GM19397 (cell line): ENCODE results near the gene EFCAB6.

ENCODE experiments used
- ATAC-seq: cut with Tn5 transposase; IDR thresholded peaks from one replicate; pipeline ENCODE4 v1.9.1; 2021; ENCODE audit warnings: mild to moderate bottlenecking, moderate library complexity; ENCODE audit not compliant: unreplicated experiment

EFCAB6 gene

DNA sequence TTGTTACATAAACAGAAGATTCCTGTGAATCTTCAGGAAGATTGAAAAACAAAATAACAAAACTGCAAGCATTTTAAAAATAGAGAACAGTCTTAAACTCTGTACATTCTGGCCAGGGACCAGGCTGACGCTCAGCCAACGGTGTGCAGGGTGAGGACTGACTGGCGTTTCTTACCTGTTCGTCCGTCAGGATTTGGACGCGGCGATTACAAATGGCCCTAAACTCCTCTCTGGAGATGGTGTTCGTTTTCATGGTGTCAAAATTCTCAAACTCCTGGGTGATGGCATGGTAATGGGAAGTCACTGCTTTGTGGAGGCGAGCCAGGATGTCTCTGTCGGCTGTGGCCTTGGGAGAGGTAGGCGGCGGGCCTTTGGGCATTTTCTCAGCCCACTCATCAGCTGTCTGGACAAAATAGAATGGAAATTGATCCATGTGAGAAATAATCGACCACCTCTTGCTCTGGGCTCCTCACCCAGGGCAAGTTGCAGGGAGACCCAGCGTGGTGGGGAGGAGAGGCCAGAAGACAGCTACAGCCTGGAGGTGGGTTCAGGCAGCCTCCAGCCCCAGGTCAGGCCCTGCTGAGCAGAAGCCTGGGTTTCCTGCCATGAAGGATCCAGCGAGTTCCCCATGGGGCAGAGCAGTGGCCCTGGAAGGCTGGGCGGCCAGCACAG is 257.3 kb downstream of the EFCAB6 start:
- no peak for ATAC-seq

DNA sequence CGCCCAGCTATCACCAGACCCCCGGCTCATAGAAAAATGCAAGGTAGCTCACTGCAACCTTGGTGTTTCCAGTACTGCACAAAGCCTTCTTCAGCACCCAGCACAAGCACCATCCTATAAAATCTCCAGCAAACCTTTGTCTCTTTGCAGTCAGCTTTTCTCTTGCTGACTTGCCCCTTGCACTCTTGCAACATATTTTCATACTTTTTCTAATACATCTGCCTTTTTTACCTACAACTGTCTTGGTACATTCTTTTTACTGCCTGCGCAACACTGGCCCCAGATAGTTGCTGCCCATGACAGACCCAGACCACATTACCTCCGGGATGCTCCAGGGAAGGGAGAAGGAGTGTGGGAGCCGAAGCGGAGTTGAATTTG is 257.9 kb downstream of the EFCAB6 start:
- no peak for ATAC-seq

DNA sequence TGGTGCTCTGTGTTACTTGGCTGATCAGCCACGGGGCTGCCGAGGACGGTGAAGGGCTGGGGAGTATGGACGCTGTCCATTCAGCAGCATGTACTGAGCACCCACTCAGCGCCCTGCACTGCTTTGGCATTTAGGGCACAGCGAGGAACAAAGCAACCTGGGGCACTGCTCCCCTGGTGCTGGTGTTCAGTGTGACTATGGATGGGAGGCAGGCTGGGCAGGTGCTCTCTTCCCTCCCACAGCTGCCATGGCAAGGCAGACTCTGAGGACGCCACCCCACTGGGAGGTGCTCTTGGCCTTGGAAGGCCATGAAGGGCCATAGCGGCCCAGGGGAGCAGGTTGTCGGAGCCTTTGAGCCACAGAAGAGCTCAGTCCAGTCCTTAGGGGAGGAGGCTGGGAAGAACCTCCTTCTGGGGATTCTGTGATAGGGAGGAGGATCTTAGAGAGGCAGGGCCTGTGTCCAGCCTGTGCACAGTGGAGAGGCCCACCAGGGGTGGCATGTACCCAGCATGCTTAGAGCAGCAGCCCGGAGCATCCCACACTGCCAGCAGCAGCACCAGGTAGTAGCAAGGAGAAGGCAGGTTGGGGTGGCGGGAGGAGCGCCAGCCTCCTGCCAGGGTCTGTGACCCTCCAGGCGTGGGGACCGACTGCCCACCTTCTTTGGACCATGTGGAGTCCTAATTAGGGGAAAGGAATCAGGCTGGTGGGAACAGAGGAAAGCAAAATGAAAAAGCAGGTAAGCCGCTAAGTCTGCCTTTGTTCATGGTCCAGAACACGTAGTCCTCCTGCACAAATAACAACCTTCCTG is 258.4 kb downstream of the EFCAB6 start:
- ATAC-seq: no peak

DNA sequence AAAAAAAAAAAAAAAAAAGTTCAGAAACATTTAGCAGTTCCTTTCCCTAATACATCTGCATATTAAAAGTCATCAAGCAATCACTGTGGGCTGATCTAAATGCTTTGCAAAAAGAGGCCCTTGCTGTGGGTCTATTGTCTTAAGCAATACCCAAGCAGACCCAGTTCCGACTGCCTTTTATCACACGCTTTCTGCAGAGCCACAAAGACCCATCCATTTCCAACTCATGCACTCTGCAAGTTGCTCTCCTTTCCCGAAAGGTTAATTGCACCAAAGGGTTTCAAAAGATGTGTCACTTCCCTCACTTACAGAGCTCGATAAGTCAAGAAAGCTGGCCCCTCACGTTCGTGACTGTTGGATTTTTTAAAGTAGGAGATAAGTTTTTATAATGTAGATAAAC is 261.4 kb downstream of the EFCAB6 start:
- ATAC-seq: no peak

DNA sequence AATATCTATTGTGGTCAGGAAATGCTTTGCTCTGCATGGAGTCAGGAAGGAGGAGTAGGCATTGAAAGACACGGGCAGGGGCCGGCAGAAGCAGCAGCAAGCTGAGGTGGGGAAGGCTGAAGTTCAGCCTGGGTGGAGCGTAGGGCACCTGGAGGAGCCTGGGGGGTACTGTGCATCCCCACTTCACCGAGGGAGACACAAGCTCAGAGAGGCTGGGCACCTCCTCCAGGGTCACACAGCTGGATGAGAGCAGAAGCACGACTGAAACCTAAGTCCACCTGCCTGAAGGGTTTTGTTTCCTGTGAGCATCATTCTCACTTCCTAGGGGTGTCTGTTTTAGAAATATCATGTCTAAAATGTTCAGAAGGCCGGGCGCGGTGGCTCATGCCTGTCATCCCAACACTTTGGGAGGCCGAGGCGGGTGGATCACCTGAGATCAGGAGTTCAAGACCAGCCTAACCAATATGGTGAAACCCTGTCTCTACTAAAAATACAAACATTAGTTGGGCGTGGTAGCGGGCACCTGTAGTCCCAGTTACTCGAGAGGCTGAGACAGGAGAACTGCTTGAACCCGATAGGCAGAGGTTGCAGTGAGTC is 262.0 kb downstream of the EFCAB6 start:
- ATAC-seq: no peak

DNA sequence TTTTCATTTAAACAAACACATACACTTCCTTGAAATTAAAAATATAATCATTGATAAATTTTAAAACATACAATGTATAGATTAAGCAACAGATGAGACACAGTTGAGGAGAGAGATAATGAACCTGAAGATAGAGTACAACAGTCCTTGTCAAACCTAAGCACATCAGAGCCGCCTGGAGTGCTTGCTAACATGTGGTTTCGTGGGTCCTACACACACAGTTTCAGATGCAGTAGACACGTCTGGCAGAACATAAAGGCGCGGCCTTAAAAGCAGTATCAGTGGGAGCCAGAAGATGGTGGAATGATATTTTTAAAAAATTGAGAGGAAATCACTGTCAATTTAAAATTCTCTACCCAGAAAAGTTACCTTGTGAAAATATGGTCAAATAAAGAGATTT is 265.9 kb downstream of the EFCAB6 start:
- no peak for ATAC-seq

DNA sequence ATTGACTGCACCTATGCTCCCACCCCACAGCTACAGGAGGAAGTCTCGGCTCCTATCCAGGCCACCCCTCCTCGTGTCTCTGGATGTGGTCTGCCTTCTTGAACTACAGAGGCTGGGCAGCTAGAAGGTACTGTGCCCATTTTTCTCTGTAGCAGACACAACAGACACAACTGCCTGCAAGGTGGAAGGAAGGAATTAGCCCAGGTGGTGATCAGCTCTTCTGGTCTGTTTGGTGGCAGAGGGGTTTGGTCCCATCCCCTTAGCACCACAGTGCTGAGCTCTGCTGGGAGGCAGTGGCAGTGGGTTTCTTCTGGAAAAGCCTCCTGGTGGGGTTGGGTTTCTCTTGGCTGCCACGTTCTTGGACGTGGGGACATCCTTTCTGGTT is 267.8 kb downstream of the EFCAB6 start:
- ATAC-seq: no peak

DNA sequence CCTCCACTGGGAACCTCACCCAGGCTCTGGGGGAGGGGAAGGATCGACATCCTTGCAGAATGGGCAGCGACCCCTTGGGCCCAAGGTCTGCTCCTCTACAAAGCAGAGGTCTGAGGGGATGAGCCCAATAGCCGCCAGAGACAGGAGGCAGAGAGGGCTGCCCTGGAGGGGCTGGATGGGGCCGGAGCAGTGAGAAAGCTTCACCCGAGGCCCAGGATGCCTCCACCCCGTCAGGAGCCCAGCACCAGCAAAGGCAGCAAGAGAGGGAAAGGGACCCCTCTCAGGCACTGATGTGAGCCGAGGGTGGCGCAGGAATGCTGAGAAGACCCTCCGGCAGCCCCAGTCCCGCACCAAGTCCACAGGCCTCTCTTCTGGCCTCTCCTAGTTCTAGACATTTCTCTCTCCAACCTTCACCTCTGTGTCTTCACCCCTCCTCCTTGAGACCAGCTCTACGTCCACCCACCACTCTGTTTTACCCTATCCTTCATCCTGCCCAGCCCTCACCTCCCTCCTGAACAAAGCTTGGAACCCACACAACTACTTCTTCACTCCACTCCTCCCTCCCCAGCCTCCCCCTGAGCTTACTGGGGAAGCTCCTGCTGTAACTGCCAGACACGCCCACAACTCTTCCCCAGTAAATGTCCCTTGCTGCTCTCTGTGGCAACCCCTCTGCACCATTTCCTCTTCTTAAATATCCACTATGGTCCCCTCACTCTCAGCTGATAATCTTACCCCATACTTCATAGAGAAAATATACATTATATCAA is 268.4 kb downstream of the EFCAB6 start:
- no peak for ATAC-seq

DNA sequence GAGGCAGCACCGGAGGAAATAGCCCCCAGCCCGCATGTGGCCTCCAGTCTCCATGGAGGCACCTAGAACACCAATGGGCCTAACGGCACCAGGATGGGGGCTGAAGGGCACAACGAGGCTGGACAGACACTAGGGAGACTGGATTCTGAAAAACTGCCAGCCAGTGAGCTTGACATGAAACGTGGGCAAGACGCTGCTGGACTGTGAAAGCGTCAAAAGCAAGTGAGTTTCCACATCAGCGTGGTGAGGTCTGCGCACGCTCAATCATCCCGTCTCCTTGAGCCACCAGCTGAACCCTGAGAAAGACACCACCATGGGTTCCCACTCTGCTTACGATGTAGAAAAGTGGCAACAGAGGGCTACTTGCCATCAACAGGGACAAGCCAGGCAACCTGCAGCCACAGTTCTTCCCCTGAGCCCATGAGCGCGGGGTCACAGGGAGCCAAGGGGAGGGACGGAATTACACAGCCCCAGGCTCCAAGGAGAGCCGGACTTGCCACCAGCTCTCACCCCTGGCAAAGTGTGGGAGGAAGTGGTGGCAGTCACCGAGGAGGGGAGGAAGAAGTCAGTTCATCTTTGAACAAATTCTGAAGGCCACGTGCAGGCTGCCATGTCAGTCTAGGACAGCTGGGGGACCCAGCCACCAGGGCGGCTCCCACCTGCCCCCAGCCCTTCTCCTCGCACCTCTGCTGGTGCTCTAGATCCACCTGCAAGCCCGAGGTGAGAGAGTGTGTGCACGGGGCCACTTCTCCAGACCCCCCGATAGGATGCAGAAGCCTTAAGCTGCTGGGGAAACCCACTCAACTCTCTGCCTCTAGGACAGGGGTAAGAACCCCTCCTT is 269.2 kb downstream of the EFCAB6 start:
- ATAC-seq: no peak

DNA sequence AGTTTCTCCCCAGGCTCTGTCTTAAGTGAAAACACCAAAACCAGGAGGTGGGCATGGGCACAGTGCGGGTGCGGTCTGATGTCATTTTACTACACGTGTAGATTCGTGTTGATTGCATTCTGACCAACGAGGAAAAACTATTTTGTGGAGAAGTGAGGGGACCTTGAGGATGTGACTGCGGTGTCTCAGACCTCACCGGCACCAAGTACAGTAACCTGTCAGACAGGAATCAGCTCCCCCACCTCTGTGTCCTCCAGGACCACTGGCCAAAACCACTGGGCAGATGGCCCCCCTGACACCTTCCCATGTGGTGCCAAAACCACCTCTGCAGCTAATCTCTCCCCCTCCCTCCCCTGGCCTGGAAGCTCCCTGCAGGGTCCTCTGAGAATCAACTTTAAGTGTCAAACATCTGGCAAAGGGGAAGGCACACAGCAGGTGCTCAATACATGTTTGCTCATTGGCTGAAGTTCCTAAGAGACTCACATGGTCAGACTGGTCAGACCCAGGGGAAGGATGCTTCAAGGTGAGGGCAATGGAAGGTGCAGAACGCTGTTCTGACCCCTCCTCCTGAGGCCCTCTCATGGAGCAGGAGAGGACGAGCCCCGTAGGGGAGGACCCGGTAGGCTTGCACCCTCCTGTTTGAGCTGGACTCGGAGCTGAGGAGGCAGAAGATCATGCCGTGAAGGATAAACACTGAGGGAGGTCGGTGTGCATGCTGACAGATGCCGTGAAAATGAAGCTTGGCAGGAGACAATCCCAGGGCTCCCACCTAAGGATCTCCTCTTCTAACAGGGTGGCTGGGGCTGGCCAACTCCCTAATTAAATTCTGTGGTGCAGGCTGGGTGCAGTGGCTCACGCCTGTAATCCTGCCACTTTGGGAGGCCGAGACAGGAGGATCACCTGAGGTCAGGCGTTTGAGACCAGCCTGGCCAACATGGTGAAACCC is 270.4 kb downstream of the EFCAB6 start:
- no peak for ATAC-seq

DNA sequence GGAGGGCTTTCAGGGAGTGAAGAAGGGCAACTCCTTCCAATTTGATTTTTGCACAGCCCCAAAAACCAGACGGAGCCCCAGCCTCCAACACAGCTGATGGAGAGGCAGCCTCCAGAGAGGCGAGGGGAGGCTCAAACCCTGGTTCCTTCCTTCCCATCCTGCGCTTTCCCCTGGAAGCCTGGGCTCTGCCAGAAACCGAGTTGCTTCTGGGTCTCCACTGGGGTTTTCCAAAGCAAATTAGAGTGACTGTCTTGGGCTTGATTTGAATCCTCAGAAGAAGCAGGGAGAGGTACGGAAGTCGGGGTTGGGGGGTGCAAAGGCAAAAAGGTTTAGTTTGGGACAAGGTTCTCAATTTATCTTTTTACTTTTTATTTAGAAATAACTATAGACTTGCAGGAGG is 271.1 kb downstream of the EFCAB6 start:
- no peak for ATAC-seq

DNA sequence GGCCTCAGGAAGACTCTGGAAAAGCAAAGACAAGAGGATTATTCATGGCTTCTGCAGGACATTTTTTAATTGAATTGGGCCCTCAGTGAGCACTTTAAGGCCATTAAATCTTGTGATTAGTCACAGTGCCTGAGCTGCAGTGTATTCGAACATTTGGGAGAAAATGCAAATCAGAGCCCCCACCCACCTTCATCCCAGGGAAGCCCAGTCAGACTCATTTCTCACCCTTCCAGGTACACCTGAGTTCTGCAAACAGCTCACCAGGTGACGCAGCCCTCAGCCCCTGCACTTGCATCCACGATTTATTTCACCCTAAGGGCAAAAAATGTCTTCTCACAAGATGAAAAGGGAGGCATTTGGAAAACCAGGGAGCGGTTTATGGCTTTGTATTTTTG is 271.6 kb downstream of the EFCAB6 start:
- ATAC-seq: no peak

DNA sequence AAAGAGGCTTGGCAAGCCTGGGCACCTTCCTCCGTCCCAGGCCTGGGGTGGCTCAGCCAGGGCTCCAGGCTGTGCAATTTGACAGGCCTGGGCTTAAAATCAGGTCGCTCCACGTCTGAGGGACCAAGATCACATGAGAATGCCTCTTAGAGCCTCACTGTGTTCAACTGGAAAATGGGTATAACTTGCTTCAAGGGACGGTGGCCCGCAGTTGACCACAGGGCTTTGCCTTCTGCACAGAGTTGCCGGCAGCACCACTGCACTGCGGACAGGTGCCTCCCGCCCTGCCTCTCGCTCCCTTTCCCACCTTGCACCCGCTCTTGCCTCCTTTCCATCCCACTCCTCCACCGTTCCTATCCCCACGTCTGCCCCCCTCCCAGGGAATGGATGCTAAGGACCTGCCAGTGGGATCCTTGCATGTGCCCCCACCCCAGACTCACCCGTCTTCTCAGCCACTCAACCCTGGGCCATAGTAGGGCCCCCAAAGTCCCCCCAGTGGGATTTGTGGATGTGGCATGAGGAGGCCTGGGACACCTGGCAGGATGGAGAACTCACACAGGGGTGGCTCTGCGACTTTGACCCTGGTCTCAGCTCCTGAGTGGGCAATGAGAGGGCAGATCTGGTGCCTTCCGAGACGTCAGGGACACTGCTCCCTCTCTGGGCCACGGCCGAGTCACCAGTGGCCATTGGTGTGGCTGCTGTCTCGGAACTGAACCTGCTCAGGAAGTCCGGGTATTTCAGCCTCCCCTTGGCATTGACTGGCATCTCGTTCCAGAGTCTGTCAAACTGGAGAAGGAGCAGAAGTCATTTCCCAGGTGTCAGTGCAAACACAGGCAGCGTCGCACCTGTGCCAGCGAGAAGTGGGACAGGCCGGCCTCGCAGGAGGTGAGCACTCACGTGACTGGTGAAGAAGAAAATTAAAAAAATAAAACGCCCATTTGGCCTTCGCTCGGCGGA is 272.3 kb downstream of the EFCAB6 start:
- ATAC-seq: no peak

DNA sequence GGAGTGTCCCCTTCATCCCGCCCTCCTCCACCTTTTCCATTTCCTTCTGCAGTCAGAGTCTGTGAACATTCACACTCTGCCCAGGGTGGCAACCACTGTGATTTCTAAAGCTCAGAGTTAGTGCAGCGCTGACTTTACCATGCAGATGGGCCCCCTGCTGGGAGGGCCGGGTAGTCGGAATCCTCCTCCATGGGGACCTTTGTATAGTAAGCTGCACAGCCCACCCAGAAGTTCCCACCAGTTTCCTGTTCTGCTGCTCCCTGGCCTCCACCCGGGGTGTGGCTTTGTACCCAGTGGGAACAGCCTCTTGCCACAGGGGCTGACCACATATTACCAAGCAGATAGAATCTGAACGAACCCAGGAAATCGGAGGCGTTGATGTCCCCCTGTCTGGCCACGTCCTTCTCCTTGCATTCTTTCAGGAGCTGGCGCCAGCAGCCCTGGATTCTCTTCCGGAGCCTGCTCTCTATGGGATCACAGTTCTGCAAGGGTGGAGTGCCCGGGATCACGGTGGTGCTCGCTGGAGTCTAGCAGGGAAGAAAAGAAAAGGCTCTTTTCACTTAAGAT is 275.0 kb downstream of the EFCAB6 start:
- no peak for ATAC-seq

DNA sequence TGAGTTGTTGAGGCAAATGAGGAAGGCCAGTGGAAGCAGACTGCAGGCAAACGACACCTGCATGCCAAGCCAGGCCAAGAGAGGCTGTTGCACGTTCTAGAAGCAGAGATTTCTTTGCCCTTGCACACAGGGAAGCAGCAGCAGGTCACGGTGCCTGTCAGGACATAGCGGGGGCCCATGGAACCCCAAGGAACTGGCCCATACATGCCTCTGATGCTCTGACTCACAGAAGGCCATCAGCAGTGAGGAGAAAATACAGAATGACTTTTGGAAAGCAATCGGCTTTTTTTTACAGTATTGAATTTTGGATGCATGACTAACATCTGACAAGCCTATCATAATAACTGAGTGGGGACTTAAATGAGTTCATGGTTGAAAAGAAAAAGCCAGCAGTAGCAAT is 276.4 kb downstream of the EFCAB6 start:
- ATAC-seq: no peak

DNA sequence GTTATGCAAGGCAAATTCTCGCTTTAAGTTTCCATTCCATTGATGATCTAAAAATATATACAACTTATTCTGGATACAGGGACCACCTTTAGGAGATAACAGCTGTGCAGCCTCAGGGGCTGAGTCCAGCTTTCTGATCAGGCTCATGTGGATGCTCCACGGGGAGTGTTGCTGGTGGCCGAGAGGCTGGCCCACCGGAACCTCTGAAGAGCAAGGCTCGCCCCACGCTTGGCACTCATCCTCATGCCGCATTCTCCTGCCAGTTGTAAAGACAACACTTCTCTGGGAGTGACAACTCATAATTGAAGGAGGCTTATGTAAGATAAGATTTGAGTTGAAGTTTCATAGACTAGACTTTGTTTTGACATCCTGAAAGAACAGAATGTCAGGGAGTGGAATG is 276.8 kb downstream of the EFCAB6 start:
- ATAC-seq: no peak

DNA sequence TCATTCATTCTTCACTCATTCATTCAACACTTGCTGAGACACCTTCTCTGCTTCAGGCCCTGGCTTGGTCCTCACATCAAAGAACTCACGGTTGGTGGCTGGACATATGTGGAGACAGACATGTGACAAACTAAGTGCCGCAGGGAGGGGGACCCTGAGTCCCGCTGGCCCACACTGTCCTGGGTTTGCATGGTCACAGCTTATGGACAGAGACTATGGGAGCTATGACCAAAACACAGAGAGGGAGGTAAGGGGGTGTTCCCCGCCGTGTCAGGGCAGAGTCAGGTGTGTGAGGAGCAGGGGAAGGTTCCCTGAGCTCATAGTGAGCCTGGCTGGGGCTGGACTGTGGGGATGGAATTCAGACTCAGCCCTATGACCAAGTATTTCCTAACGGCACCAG is 277.2 kb downstream of the EFCAB6 start:
- no peak for ATAC-seq
